Stimulated activated CD4-positive, alpha-beta T cell treated with anti-CD3 and anti-CD28 coated beads, Interleukin-12 subunit alpha, Interleukin-12 subunit beta, amount 100 ng/mL, for 48 hours (primary cell): ENCODE measurements around the gene VSTM4.

Experiments
- DNase-seq, 3 donors: peaks; one replicate each; pipeline ENCODE4 v3.0.0-alpha.2; 2020; ENCODE audit warnings: low read depth in 2 of 3, low spot score in 1 of 3

Gene VSTM4

GRCh38 chr10:49115015-49115795, at the start of gene VSTM4:
VSTM4 (minus strand) TSS chr10:49115522; CDS start chr10:49115485, 37 bp downstream.
- DNase-seq = no peak

DNA sequence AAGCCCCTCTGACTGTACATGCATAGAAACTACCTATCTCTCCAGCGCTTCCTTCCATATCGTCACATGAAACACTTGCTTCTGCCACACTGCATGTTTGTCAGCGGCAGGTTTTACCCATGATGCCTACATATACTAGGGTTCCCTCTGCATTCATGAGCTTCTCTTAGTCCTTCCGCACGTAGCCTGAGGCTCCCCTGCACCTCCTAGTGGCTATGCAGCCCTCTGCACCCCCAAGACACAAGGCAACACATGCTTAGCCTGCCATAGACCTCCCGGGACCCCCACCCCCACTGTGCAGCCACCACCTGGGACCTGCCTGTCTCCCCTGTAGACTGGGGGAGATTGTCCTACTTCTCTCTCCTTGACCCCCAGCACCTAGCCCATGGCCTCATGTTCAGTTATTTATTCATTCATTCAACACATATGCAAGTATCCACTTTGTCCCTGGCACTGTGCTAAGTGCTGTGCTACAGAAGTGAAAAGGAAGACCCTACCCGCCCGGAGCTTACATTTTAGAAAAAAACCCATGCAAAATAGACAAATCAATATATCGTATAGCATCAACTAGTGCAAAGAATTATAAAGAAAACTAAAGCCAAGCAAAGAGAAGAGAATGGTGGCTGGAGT, 49.4 kb upstream of the VSTM4 start:
- DNase-seq = peak in 1 of 3 donors; percentile 44

DNA sequence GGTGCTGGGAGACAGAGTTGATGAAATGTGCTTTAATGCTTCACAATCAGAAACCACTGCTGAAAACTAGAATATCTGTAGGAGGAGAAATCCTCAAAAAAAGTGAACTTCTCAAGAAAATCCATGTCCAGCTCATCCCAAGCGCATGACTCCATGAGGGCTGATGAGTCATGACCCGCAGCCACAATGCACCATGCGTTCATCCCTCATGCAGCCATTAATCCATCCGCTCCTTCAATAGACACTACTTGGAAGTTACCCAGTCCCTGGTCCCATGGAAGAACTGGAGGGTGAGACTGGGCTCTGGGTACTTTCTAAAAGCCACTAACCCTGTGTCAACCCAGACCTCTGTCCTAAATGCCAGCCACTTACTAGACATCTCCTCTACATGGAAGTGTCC, 48.4 kb upstream of the VSTM4 start:
- DNase-seq = no peak

DNA sequence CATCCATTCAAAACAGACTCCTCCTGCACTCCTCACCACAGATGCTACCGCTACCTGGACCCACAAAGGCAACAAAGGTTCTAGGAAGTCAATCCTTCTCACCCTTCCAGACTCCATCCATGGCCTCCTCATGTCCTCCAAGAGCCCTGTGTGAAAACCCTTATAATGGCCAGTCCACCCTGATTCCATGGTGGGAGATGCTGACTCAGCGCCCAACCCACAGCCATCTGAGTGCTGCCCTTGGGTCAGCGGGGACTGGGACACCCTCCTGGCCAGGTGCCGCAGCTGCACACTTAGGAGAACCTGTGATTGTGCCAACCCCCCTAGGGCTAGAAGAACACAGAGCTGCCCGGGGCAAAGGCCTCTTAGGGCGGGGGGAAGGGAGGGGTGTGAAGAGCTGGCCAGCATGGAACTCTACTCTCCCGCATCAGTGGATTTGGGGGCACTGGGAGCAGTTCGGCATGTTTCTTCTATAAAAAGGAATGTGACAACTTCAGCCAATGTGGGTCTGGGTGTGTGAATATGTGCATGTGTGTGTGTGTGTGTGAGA, 47.5 kb upstream of the VSTM4 start:
- no peak for DNase-seq

GRCh38 chr10:49162063-49162462, 46.7 kb upstream of the VSTM4 start:
- DNase-seq = no peak

DNA sequence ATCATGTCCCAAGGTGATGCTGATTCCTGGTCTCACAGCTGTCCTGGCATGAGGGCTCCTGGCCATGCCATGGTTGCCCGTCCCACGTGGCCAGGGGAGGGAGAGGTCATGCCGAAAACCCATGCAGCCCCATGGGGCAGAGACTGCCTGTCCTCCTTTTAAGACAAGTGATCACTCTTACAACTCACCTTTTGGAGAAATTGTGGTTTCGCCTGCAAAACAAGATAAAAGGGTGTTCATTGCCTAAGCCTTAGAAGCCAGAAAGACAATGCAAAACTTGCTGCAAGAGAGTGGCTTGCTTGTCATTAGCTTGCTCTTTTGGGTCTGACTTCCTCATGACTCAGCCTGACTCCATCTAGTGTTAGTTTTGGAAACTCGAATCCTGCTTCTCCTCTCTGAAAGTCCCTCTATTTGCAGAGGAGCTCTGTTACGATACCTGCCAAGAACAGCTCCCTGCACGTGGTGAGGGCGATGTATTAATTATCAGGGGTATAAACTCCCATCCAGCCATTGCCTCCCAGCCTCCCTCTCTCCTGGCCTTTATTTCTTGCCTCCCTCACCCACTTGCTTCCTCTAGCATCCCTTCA, 46.2 kb upstream of the VSTM4 start:
- no peak for DNase-seq

DNA sequence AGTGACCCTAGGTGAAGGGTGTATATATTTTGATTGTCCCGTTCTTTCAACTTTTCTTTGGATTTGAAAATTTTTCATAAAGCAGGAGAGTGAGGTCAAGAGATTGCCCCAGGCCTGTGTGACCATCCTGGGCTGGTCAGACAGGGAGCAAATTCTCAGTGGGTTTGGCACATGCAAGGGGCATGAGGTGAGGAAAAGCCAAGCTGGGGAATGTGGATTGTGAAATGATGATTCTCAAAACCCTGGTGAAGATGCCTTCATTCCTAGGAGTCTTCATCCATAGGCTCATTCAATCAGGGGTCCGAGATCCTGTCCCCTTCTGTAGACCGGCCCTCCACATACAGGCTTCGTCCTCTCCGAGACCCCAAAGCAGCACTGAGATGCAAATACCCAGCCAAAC, 45.5 kb upstream of the VSTM4 start:
- DNase-seq = no peak

DNA sequence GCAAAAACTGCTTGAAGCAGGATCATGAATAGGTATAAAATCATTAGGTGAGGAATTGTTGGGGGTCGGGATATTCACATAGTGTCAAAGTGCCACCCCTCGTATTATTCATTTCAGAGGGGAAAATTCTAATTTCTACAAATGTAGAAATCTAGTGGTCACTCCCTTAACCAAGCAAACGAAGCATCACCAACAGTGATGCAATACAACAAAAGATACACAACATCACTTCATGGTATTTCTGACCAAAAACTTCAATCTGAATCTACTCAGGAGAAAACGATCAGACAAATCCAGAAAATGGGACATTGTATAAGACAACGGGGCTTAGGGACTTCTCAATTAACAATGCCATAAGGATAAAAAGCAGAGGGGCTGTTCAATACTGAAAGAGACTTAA, 44.8 kb upstream of the VSTM4 start:
- no peak for DNase-seq

- no peak for DNase-seq
Observed at GRCh38 chr10:49158915-49159314, 43.6 kb upstream of the VSTM4 start.

- DNase-seq = no peak
Observed at GRCh38 chr10:49158404-49158803, 43.1 kb upstream of the VSTM4 start.

DNA sequence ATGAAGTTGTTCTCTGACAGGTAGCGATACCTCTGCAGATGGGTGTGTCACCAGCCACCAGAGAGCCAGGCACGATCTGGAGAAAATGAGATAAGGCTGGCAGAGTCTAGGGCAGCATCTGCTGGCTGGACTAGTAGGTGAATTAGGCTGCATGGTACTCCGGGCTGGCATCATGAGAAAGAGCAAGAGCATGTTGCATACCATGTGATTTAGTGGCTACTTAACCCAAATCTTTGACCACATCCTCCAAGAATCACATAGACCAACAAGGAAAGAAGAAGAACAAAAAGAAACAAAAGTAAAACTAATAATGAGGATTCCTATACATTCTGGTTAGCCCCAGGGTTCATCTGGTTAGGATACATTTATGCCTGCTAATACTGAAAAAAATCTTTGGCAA, 41.9 kb upstream of the VSTM4 start:
- DNase-seq = no peak

GRCh38 chr10:49154641-49155040, 39.3 kb upstream of the VSTM4 start:
- no peak for DNase-seq

DNA sequence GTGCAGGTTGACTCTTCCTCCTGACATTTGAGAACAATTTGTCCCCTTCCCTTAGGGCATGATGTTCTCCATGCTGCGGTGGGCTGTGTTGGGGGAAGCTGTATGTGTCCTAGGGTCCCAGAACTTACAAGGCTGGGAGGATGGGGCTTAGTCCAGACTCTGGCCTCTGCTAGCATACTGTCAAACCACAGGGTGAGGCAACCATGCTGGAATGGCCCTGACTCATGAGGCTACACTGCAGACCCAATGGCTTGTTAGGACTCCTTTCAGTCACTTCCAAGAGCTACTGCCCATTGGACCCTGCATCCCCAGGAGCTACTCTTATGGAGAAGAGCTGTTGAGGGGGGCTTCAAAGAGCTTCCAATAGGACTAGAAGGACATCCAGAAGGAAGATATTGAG, 38.6 kb upstream of the VSTM4 start:
- no peak for DNase-seq

- no peak for DNase-seq
Observed at GRCh38 chr10:49153115-49153514, 37.8 kb upstream of the VSTM4 start.

DNA sequence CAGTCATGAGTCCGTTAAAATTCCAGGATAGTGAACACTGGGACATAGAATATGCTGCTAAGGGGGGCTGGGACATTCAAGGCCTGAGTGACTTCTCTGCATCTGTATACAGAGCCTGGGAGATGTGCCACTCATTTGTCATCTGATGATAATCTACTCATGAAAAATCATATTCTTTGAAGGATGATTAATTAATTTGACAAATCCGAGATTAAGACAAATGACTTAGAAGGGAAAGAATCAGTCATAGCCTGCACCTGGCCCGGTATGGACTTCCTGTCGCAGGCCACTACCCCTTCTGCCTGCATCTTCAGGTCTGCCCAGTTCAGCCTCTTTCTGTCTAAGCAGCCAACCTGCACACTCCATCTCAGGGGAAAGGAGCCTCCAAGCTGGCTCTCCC, 37.3 kb upstream of the VSTM4 start:
- DNase-seq = no peak

- no peak for DNase-seq
Observed at GRCh38 chr10:49152037-49152436, 36.7 kb upstream of the VSTM4 start.

DNA sequence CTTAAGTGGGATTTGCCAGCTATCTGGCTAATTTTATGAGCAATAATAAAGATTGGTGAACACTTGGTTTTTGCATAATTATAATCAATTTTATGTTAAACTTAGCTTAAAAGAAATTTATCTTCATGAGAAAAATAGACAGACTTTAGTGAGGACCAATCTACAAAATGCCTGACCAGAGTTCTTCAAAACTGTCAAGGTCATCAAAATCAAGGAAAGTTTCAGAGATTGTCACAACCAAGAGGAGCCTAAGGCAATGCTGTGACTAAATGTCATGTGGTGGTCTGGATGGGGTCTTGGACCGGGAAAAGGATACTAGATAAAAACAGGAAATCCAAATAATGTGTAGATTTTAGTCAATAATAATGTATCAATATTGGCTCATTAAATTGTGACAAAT, 36.2 kb upstream of the VSTM4 start:
- DNase-seq = no peak

GRCh38 chr10:49151025-49151445, 35.7 kb upstream of the VSTM4 start:
- no peak for DNase-seq

DNA sequence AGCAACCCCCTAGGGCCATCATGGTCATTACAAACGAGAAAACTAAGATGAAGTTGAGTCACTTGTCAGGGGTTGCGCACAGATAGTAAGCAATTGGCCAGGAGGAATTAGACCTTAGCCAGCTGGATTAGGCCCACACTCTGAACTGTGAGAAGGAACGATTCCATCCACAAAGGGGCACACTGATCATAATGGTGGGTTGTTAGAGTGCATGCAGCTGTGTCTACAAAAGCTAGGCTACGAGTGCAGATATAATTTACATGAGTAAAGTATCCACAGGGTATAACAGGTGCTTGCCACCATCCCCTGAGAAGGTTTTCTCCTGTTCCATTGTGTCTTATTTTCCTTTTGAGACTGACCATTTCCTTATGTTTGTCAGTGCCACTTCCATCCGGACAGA, 35.1 kb upstream of the VSTM4 start:
- DNase-seq = no peak

DNA sequence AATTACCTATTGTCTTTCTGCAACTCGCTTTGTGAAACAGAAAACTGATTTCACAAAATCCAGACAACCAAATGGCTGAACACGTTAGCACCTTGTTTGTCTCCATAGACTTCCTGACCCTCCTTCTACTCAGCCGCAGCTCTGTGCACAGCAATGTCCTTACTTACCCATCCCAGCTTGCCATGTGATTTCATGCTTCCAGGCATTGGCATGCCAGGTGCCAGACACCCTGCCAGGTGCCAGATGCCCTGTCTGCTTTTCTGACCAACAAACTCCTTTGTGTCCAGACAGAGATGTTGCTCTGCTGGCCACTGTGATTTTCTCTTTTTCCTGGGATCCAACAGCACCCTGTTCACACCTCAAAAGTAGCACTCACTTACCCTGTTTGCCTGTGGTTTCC, 34.6 kb upstream of the VSTM4 start:
- no peak for DNase-seq

DNA sequence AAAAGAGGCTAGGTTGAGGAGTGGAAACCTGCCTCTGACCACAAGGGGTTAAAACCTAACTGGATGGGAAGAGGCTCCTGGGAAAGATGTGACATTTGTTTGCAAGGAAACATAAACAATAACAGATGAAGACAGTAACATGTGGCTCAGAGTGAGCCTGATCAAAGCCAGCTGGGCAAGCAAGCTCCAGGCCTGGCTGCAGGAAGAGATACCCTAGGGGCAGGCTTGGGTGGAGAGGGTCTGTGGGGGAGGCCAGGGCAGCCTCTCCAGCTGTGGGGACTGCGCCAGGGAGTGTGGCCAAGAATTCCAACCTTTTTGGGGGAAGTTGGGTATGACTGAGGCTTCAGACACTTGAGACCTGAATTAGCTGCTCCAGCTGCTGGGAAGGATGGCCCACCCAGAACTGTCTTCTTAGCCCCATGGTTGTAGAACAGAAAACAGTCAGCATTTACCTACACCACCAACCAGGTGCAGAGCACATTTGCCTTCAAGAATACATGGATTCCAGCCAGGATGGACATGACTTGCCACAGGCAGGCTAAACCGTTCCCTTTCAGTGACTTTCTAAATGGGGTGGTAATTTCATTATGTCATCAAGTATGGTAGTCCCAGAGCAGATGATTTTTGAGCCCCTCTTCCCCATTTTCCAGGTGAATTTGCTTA, 28.9 kb upstream of the VSTM4 start:
- no peak for DNase-seq

DNA sequence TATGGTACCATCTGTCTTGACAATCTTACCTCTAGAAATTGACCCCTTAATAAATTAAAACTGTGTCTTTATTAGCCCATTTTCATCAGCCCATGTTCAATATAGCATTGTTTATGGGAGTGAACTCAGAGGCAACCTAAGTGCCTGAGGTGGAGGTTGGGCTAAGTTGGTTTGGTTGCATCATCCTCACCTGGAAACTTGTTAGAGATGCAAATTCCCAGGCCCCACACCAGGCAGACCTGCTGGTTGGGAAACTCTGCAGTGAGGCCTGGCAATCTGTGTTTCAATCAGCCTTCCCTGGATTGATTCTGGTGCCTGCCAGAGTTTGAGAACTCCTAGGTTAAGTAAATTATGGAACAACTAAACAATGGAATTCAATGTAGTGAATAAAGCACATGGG, 27.9 kb upstream of the VSTM4 start:
- DNase-seq = no peak
